Upper lobe of left lung (tissue), 6 donors: ENCODE data around the gene SLC13A3. TPM values are rescaled to one million over a fixed set of nuclear protein-coding genes. Genes with fewer than 3 reads are reported as not detected.

ENCODE experiments used
- ATAC-seq, 2 donors: fragments of 200-7000 bp; cut with Tn5 transposase; one replicate each; pipeline ENCODE4 v1.9.1; 2022; ENCODE audit warnings: mild to moderate bottlenecking in 2 of 2, moderate library complexity in 2 of 2; ENCODE audit not compliant: low FRiP score in 2 of 2
- DNase-seq, 2 donors: peaks; one replicate each; pipeline ENCODE4 v3.0.0-alpha.2; 2019 to 2020
- H3K27ac ChIP-seq, 4 donors: fragments of 200-600 bp; sonication (generic); one replicate each; pipeline ENCODE4 v1.5.1; 2016 to 2019
- H3K27me3 ChIP-seq, 4 donors: fragments of 200-600 bp; sonication (generic); one replicate each; pipeline ENCODE4 v1.5.1; 2017 to 2019
- H3K36me3 ChIP-seq, 4 donors: fragments of 200-600 bp; sonication (generic); one replicate each; pipeline ENCODE4 v1.5.1; 2016 to 2019
- H3K4me1 ChIP-seq, 4 donors: fragments of 200-600 bp; sonication (generic); one replicate each; pipeline ENCODE4 v1.5.1; 2018 to 2019
- H3K4me3 ChIP-seq, 4 donors: fragments of 200-600 bp; sonication (generic); one replicate each; pipeline ENCODE4 v1.5.1; 2017 to 2019; ENCODE audit warnings: mild to moderate bottlenecking in 2 of 4, moderate library complexity in 1 of 4
- H3K9me3 ChIP-seq, 4 donors: fragments of 200-600 bp; sonication (generic); one replicate each; pipeline ENCODE4 v1.5.1; 2018 to 2019
- EP300 ChIP-seq, 4 donors: sonication (generic); formaldehyde crosslinking; IDR thresholded peaks; one replicate each; pipeline ENCODE4 v1.5.1; 2017; ENCODE audit warnings: antibody characterized with exemption in 4 of 4, control low read depth in 2 of 4
- POLR2A ChIP-seq, 4 donors: fragments of 450-650 bp; IDR thresholded peaks; one replicate each; pipeline ENCODE4 v1.5.1; 2016 to 2017; ENCODE audit warnings: antibody characterized with exemption in 4 of 4, mild to moderate bottlenecking in 2 of 4
- POLR2AphosphoS5 ChIP-seq, 2 donors: sonication (generic); formaldehyde crosslinking; IDR thresholded peaks; one replicate each; pipeline ENCODE4 v1.5.1; 2017; ENCODE audit warnings: antibody characterized with exemption in 2 of 2
- WGBS, 2 donors: methylation state at CpG; one replicate each; pipeline ENCODE4 v1.1.5; 2017 to 2018; 5-methylcytosine and 5-hydroxymethylcytosine counted together
- total RNA-seq, 6 donors: library from RNA; depleted of rRNA in 4 of 6; stranded (reverse); fragments of >200 nt in 4 of 6; gene quantifications; one replicate each; pipeline versions ENCODE4 v1.1.0 to v1.2.1, GENCODE V29; 2016 to 2021
- TF ChIP-seq, protein P1 (sequence below), 6 experiments: fragments of 450-650 bp in 4 of 6; fragments of 200-600 bp in 2 of 6; sonication (generic) in 2 of 6; IDR thresholded peaks; one replicate each; pipeline ENCODE4 v1.5.1; 2016 to 2019; ENCODE audit warnings: antibody characterized with exemption in 6 of 6
- donor health status: DM: no; HTN: no; CAD: no; lungs with moderate emphysema.
- donor health status: DM: no; HTN: yes; CAD: no; lungs with severe emphysema.

The SLC13A3 gene
- total RNA-seq, 6 donors from 2014 or later = 0.88 to 11.5 (median 1.3) TPM

DNA sequence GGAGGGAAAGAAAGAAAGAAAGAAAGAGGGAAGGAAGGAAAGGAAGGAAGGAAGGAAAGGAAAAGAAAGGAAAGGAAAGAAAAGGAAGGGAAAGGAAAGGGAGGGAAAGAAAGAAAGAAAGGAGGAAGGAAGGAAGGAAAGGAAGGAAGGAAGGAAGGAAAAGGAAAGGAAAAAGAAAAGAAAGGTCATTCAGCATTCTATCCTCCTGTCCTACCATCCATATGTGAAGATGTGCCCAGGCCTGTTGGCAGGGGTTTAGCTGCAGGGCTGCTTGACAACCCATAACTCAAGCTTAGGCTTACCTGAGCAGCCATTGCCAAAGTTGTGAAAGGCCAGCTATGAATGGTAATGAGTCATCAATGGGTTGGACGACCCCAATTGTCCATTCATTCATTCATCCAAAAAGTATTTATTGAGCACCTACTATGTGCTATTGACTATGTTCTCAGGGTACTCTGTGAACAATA, 50.9 kb downstream of the SLC13A3 start:
- 82 to 86% methylated on average over 1 of the region's 1 CpG for WGBS, 2 donors
- no peak for ATAC-seq

DNA sequence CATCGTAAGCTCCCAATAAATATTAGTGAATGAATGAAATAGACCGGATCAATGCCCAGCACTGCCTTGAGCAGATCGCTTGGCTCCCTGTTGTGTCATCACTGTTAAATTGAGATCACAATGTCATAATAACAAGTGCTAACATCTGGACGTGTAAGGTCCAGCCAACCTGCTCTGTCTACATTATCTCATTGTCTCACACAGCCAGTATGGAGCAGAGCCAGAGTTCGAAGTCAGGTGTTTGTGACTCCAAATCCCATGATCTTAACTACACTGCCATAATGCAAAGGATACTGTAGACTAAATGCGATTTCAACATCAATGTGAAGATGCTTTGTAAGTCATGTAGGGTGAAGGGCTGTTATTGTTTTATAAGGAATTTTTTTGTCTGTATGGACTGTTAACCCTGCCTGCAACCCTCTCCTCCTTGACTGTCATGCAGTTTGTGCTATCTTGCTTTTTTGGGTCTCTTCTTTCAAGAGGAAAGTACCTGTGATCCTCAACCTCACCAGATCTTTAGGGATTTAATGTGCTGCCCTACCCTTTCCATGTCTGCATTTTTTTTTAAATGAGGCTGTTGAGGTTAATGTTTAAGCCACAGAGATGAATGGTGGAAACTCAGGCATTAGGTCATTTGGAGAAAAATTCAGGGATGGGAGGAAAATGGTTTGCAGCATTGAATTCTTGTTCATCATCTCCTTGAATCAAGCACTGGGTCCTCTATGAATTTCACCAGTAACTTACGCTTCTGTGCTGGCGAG, 51.9 kb downstream of the SLC13A3 start:
- no peaks in the 10 kb centered on the region for H3K36me3 ChIP-seq
- H3K27me3 ChIP-seq = no peaks in the 10 kb centered on the region
- H3K27ac ChIP-seq = no peak overlapping the region
- H3K4me1 ChIP-seq = no peaks in the 10 kb centered on the region
- H3K4me3 ChIP-seq = no peak overlapping the region
- TF ChIP-seq, protein P1, sequence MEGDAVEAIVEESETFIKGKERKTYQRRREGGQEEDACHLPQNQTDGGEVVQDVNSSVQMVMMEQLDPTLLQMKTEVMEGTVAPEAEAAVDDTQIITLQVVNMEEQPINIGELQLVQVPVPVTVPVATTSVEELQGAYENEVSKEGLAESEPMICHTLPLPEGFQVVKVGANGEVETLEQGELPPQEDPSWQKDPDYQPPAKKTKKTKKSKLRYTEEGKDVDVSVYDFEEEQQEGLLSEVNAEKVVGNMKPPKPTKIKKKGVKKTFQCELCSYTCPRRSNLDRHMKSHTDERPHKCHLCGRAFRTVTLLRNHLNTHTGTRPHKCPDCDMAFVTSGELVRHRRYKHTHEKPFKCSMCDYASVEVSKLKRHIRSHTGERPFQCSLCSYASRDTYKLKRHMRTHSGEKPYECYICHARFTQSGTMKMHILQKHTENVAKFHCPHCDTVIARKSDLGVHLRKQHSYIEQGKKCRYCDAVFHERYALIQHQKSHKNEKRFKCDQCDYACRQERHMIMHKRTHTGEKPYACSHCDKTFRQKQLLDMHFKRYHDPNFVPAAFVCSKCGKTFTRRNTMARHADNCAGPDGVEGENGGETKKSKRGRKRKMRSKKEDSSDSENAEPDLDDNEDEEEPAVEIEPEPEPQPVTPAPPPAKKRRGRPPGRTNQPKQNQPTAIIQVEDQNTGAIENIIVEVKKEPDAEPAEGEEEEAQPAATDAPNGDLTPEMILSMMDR (IDR thresholded peaks at IDR 0.05) = no peak
- TF ChIP-seq POLR2A (IDR thresholded peaks at IDR 0.05) = no peak
- no peak for TF ChIP-seq POLR2AphosphoS5 (IDR thresholded peaks at IDR 0.05)
- TF ChIP-seq EP300 (IDR thresholded peaks at IDR 0.05) = no peak
- DNase-seq (no peak), ATAC-seq (no peak)
- WGBS, 2 donors = 87 to 90% methylated on average over 8 of the region's 8 CpGs
- H3K9me3 ChIP-seq = no peaks in the 10 kb centered on the region

More for the DNA sequence above, 50.9 kb downstream of the SLC13A3 start:
- TF ChIP-seq POLR2A (IDR thresholded peaks at IDR 0.05) (no peak), EP300 (IDR thresholded peaks at IDR 0.05) (no peak), POLR2AphosphoS5 (IDR thresholded peaks at IDR 0.05) (no peak)
- TF ChIP-seq, protein P1 (IDR thresholded peaks at IDR 0.05) = no peak
- Histone ChIP-seq H3K27me3 (no peaks in the 10 kb centered on the region), H3K27ac (no peak overlapping the region), H3K4me1 (no peaks in the 10 kb centered on the region), H3K36me3 (no peaks in the 10 kb centered on the region), H3K9me3 (no peaks in the 10 kb centered on the region), H3K4me3 (no peak overlapping the region)
- no peak for DNase-seq

DNA sequence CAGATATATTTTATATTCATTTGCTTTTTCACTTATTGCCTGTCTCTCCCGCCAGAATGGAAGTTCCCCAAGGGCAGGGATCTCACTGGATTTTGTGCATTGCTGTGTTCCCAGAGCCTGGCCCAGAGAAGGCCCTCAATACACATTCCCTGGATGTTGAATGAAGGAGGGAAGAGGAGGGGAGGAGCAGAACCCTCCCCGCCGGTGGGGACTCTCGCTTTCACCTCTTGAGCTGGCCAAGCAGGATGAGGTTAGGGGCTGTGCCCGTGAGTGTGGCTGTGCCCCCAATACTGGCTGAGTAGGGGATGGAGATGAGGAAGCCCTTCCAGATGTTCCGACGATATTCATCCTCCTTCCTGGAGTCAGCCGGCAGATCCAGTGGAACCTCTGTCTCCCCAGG, 55.3 kb downstream of the SLC13A3 start:
- Histone ChIP-seq H3K9me3 (no peaks in the 10 kb centered on the region), H3K36me3 (no peaks in the 10 kb centered on the region), H3K4me3 (no peak overlapping the region), H3K27me3 (no peaks in the 10 kb centered on the region), H3K4me1 (no peaks in the 10 kb centered on the region), H3K27ac (no peak overlapping the region)
- no peak for TF ChIP-seq POLR2AphosphoS5 (IDR thresholded peaks at IDR 0.05)
- TF ChIP-seq EP300 (IDR thresholded peaks at IDR 0.05) = no peak
- no peak for TF ChIP-seq POLR2A (IDR thresholded peaks at IDR 0.05)
- TF ChIP-seq, protein P1 (IDR thresholded peaks at IDR 0.05) = no peak
- ATAC-seq (no peak), DNase-seq (no peak)
- 84 to 89% methylated on average over 8 of the region's 8 CpGs for WGBS, 2 donors

DNA sequence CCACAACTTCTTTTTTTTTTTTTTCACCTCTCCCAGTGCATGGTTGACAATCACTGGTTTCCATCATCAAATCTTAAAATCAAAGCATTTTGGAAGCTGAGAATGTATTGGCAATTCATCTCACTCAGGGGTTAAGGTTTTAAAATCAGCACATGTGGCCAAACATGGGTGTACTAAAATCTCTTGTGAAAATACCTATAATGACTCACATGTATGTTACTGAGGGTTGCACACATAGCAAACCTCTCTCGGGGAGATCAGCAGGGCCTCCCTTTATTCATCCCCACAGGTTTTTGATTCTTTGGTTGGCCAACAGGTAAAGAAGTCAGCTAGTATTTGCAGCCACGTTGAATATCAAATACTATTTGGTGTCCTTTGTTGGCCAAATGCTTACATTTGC, 56.5 kb downstream of the SLC13A3 start:
- Histone ChIP-seq H3K36me3 (no peaks in the 10 kb centered on the region), H3K4me1 (no peaks in the 10 kb centered on the region), H3K27ac (no peak overlapping the region), H3K27me3 (no peaks in the 10 kb centered on the region), H3K9me3 (no peaks in the 10 kb centered on the region), H3K4me3 (no peak overlapping the region)
- WGBS, 2 donors = 43 to 60% methylated on average over 2 of the region's 2 CpGs
- DNase-seq (no peak), ATAC-seq (no peak)
- TF ChIP-seq POLR2AphosphoS5 (IDR thresholded peaks at IDR 0.05) (no peak), EP300 (IDR thresholded peaks at IDR 0.05) (no peak), POLR2A (IDR thresholded peaks at IDR 0.05) (no peak)
- TF ChIP-seq, protein P1 (IDR thresholded peaks at IDR 0.05) = no peak
